ENCODE measurements around the gene SMR3B.

The SMR3B gene

GRCh38 chr4:70382691-70383181 is at the start of gene SMR3B:
SMR3B (plus strand) TSS chr4:70383131; CDS start chr4:70384511, 1,380 bp downstream.
- no peak for TF ChIP-seq CTCF (IDR thresholded peaks at IDR 0.05; ENCODE audit: low read depth, low read length, missing control alignments)
- in situ Hi-C loops (cut with HindIII; ENCODE audit: low sequenced_read_pairs) = no loop called here
- no peak within 1 kb of the TSS for H3K4me3 ChIP-seq (ENCODE audit: low read depth, low read length)
- DNase-seq (ENCODE audit: low read depth) = no peak

GRCh38 chr4:70334681-70335080 is 48.2 kb upstream of the SMR3B start, which contains the start of gene CABS1:
CABS1 (plus strand) TSS chr4:70334981; CDS start chr4:70335040, 59 bp downstream.
- in situ Hi-C loops (cut with HindIII; ENCODE audit: low sequenced_read_pairs) = no loop called here
- no peak for DNase-seq (ENCODE audit: low read depth)
- no peak for TF ChIP-seq CTCF (IDR thresholded peaks at IDR 0.05; ENCODE audit: low read depth, low read length, missing control alignments)
- H3K4me3 ChIP-seq (ENCODE audit: low read depth, low read length) = no peak within 1 kb of the TSS

GRCh38 chr4:70336043-70336442 is 46.9 kb upstream of the SMR3B start:
- DNase-seq (ENCODE audit: low read depth) = no peak
- no peak for TF ChIP-seq CTCF (IDR thresholded peaks at IDR 0.05; ENCODE audit: low read depth, low read length, missing control alignments)
- no peak overlapping the region for H3K4me3 ChIP-seq (ENCODE audit: low read depth, low read length)
- in situ Hi-C loops (cut with HindIII; ENCODE audit: low sequenced_read_pairs) = no loop called here

GRCh38 chr4:70337886-70338420 is 45.0 kb upstream of the SMR3B start:
- in situ Hi-C loops (cut with HindIII; ENCODE audit: low sequenced_read_pairs) = no loop called here
- no peak for TF ChIP-seq CTCF (IDR thresholded peaks at IDR 0.05; ENCODE audit: low read depth, low read length, missing control alignments)
- H3K4me3 ChIP-seq (ENCODE audit: low read depth, low read length) = no peak overlapping the region
- DNase-seq (ENCODE audit: low read depth) = no peak

- in situ Hi-C loops (cut with HindIII; ENCODE audit: low sequenced_read_pairs) = no loop called here
- no peak for TF ChIP-seq CTCF (IDR thresholded peaks at IDR 0.05; ENCODE audit: low read depth, low read length, missing control alignments)
- H3K4me3 ChIP-seq (ENCODE audit: low read depth, low read length) = no peak overlapping the region
Measured at GRCh38 chr4:70356185-70356584, 26.7 kb upstream of the SMR3B start.

GRCh38 chr4:70359115-70359661 is 23.7 kb upstream of the SMR3B start:
- no peak for TF ChIP-seq CTCF (IDR thresholded peaks at IDR 0.05; ENCODE audit: low read depth, low read length, missing control alignments)
- in situ Hi-C loops (cut with HindIII; ENCODE audit: low sequenced_read_pairs) = no loop called here
- DNase-seq (ENCODE audit: low read depth) = no peak
- no peak overlapping the region for H3K4me3 ChIP-seq (ENCODE audit: low read depth, low read length)

More at GRCh38 chr4:70356185-70356584, 26.7 kb upstream of the SMR3B start:
- no peak for DNase-seq (ENCODE audit: low read depth)
